Nephron progenitor cell (in vitro differentiated cells): ENCODE results near the gene SDK1.
A peak's percentile ranks its signal among the peaks of the same experiment; 100 is the strongest.

Experiments used
- DNase-seq: peaks from one replicate; pipeline ENCODE4 v3.0.0; 2021
- H3K27ac Mint-ChIP-seq: 2 replicates; pipeline ENCODE4 v1.8.0; 2021; ENCODE audit warnings: mild to moderate bottlenecking, moderate library complexity, mixed read lengths
- H3K27me3 Mint-ChIP-seq: 2 replicates; pipeline ENCODE4 v1.8.0; 2021; ENCODE audit warnings: mild to moderate bottlenecking, low read depth, mixed read lengths; ENCODE audit not compliant: poor library complexity
- H3K36me3 Mint-ChIP-seq: 2 replicates; pipeline ENCODE4 v1.8.0; 2021; ENCODE audit warnings: low read depth, mixed read lengths
- H3K4me1 Mint-ChIP-seq: 2 replicates; pipeline ENCODE4 v1.8.0; 2021; ENCODE audit warnings: mixed read lengths
- H3K4me3 Mint-ChIP-seq: 2 replicates; pipeline ENCODE4 v1.8.0; 2021; ENCODE audit warnings: mild to moderate bottlenecking, moderate library complexity, mixed read lengths
- H3K9me3 Mint-ChIP-seq: 2 replicates; pipeline ENCODE4 v1.8.0; 2021; ENCODE audit warnings: mild to moderate bottlenecking, moderate library complexity, mixed read lengths
- CTCF ChIP-seq: fragments of 200-600 bp; sonication (generic); IDR thresholded peaks from 2 replicates; pipeline ENCODE4 v1.5.0; 2021; ENCODE audit warnings: antibody characterized with exemption

Gene SDK1

GRCh38 chr7:4069268-4070095 lies 768.4 kb downstream of the SDK1 start:
- DNase-seq: no peak
- Mint-ChIP-seq H3K36me3 (no peaks in the 10 kb centered on the region), H3K4me1 (peaks cover 79% of the 10 kb centered on the region), H3K9me3 (no peaks in the 10 kb centered on the region), H3K4me3 (no peak overlapping the region), H3K27me3 (no peaks in the 10 kb centered on the region), H3K27ac (peak overlapping the region; percentile 39)
- TF ChIP-seq CTCF: no peak

- Mint-ChIP-seq H3K4me3 (no peak overlapping the region), H3K27ac (peak overlapping the region; percentile 77), H3K27me3 (no peaks in the 10 kb centered on the region), H3K9me3 (no peaks in the 10 kb centered on the region), H3K36me3 (no peaks in the 10 kb centered on the region), H3K4me1 (peaks cover 74% of the 10 kb centered on the region)
- no peak for TF ChIP-seq CTCF
- DNase-seq: no peak
Observed at GRCh38 chr7:4070214-4070613, 769.2 kb downstream of the SDK1 start.

- Mint-ChIP-seq H3K9me3 (no peaks in the 10 kb centered on the region), H3K36me3 (no peaks in the 10 kb centered on the region), H3K27me3 (no peaks in the 10 kb centered on the region), H3K4me1 (peaks cover 64% of the 10 kb centered on the region), H3K27ac (peak overlapping the region; percentile 92), H3K4me3 (no peak overlapping the region)
- DNase-seq: no peak
- no peak for TF ChIP-seq CTCF
Observed at GRCh38 chr7:4071370-4072058, 770.5 kb downstream of the SDK1 start.

GRCh38 chr7:4072161-4072925 lies 771.3 kb downstream of the SDK1 start:
- no peak for TF ChIP-seq CTCF
- no peak for DNase-seq
- Mint-ChIP-seq H3K4me3 (no peak overlapping the region), H3K4me1 (peaks cover 55% of the 10 kb centered on the region), H3K9me3 (peaks cover 5% of the 10 kb centered on the region), H3K27ac (peak overlapping the region; percentile 18), H3K27me3 (peaks cover 2% of the 10 kb centered on the region), H3K36me3 (peaks cover 6% of the 10 kb centered on the region)

- TF ChIP-seq CTCF: no peak
- Mint-ChIP-seq H3K27ac (no peak overlapping the region), H3K4me3 (peak overlapping the region; percentile 48), H3K4me1 (peaks cover 50% of the 10 kb centered on the region), H3K36me3 (peaks cover 12% of the 10 kb centered on the region), H3K9me3 (peaks cover 8% of the 10 kb centered on the region), H3K27me3 (peaks cover 5% of the 10 kb centered on the region)
- no peak for DNase-seq
Observed at GRCh38 chr7:4073052-4073451, 772.0 kb downstream of the SDK1 start.
